ENCODE data around the gene RACGAP1.

- TF ChIP-seq CTCF (conservative IDR thresholded peaks at IDR 0.05; ENCODE audit: low read depth, low read length): no peak
- no peak for TF ChIP-seq EZH2phosphoT487 (IDR thresholded peaks at IDR 0.05; ENCODE audit: borderline replicate concordance, low read length)
- TF ChIP-seq EZH2 (IDR thresholded peaks at IDR 0.05; ENCODE audit: low read length, unreplicated experiment): no peak
These were observed 77.6 kb downstream of the RACGAP1 start for GRCh38 chr12:49947593-49948226.

All from PC-3 (cell line).